Measurements from ENCODE around the gene CPLX3.

Gene CPLX3

DNA sequence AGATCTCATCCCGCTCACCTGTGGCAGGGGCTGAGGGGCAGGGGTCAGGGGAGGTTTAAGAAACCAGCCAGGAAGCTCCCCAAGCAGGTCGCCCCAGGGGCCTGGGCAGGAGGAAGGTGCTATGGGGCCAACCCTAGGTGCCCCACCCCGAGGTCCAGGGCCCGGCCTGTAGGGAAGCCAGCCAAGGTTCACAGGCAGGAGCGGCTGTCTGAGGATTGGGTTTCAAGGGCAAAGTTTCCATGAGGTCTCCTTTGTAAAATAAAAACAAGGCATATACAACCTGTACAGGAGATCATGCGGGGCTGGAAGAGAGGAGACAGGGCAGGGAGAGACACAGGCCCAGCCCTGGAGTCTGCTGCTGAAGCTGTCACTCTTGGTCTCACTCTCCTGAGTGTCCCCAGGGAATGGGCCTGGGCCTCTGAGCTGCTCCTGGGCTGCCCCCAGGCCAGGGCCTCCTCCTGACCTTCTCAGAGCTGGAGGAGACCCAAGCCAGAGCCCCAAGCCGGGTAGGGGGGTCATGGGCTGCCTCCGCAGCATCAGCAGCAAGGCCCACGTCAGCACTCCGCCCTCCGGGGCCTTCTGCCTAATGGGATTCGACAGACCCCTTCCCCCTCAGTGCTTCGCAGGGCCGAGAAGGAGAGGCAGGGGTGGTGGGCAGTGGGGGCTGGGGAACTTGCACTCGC is 5.5 kb downstream of the CPLX3 start:
- DNase-seq, result no peak

DNA sequence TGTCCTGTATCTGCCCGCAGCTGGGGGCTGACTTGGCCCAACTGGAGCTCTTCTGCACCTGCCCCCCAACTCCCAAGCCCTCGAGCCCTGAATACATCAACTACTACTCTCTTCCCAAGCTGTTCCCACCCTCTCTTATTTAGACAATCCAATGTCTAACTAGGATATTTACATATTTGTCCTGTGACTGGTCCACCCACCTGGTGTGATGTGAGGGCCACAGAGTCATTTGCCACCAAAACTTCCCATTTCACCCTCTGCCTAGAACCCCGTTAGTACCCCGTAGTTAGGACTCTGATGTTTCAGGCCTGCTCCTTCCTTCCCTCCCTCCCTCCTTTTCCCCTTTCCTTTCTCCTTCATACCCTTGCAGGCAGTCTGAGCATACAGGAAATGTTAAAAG is 6.4 kb downstream of the CPLX3 start:
- no peak for DNase-seq

DNA sequence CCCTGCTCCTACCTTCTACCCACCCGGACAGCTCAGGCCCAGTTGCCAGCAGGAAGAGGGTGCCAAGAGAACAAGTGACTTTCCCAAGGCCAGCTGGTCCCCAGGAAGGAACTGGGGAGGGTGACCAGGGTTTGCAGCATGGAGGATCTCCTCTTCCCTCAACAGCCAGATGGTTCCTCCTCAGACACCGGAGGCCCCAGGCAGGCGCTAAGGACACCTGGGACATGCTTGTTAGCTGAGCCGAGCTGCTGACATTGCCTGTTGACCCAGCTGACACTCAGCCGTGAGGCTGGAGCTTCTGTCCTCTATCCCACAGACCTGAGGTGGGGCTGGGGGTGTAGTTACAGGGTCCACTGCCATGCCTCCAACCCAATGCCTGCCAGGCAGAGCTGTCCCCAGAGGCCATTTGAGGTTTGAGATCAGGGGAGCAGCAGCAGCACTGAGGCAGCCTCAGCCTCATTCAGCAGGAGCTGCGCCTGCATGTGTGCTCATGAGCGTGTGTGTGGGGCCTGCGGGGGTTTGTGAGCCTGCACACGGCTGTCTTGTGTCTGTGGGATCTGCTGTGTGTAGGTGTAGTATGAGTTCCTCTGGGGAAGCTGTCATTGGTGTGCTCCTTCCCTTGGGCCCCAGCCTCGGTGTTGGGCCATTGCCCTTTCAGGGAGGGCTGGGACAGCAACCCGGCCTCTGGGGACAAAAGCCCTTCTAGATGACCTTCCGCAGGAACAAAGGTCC is 7.1 kb downstream of the CPLX3 start:
- DNase-seq, result no peak

GRCh38 chr15:74835312-74835823 is 8.9 kb downstream of the CPLX3 start:
- no peak for DNase-seq

GRCh38 chr15:74836846-74837245 is 10.4 kb downstream of the CPLX3 start:
- no peak for DNase-seq

DNA sequence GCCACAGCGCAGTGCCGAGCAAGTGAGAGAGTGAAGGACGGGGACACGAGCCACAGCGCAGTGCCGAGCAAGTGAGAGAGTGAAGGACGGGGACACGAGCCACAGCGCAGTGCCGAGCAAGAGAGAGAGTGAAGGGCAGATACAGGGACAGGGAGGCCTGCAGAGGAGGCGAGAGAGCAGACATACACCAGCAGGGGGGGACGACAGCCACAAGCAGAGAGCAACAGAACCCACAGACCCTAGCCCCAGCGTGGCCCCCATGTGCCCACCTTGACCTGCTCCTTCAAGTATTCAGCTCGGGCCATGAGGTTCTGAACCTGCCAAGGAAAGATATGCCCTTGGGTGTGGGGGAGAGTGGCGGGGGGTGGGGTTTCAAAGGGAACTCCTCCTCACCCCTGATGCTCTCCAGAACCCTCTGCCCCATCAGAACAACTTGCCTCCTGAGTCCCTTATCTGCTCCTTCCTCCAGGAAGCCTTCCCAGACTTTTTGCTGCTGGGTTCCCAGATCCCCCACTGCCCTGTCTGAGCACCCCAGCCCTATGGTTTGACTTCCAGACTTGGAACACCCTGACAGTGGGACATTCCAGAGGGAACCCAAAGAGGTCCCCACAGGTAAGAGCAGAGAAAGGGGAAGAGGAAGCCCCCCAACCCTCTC is 11.2 kb downstream of the CPLX3 start:
- DNase-seq, result no peak

DNA sequence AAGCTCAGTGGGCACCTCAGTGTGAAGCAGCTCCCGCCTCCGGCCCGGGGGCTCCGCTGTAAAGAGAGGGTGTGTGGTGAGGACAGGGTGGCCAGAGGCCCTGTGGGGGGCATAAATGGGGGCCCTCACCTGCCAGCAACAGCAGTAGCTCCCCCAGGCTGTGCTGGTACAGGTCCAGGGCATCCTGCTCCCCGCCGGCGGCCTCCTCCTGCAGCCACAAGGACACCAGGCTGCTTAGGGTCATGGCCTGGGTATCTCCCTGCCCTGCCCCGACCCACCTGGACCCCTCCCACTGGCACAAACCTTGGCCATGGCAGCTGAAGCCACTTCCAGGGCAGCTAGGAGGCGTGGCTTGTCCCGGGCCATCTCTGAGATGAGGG is 11.7 kb downstream of the CPLX3 start:
- no peak for DNase-seq

GRCh38 chr15:74838746-74839525 is 12.5 kb downstream of the CPLX3 start:
- no peak for DNase-seq

DNA sequence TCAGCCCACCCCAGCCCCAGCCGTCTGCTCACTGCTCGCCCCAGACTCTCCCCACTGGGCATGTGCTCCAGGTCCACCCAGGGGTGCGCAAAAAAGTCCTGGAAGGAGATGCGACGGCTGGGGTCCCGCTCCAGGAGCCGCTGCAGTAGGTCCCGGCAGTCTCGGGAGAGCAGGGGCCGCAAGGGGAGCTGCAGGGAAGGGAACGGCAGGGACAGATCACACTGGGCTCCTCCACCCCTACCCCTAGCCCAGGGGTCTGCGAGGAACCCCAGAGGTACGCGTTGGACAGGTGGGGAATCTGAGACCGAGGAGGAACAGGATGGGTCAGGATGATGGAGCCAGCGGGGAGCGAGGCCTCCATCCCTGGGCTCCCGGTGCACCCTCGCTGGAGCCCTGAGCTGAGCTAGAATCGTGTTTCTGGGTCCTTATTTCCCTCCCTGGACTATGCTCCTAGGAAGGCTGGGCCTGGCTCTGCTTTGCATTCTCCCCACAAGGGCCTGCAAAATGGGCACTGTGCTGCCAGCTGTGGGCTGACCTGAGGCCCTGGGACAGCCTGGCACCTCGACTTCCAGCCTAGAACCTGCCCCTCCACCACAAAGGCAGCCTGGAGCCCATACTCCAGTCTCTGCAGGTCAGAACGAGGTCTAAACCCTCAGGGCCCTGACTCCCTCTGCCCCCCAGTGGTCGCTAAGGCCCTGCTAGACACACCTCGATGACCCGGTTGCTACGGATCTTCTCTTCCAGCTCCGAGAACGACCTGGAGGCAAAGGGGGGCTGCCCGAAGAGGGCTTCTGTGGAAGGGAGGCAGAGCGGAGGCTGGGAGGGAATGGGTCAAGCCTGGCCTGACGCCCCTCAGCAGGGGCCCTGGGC is 13.3 kb downstream of the CPLX3 start:
- DNase-seq, result no peak

GRCh38 chr15:74840851-74841775 is 14.7 kb downstream of the CPLX3 start:
- DNase-seq, result no peak

GRCh38 chr15:74841891-74842373 is 15.5 kb downstream of the CPLX3 start:
- no peak for DNase-seq

DNA sequence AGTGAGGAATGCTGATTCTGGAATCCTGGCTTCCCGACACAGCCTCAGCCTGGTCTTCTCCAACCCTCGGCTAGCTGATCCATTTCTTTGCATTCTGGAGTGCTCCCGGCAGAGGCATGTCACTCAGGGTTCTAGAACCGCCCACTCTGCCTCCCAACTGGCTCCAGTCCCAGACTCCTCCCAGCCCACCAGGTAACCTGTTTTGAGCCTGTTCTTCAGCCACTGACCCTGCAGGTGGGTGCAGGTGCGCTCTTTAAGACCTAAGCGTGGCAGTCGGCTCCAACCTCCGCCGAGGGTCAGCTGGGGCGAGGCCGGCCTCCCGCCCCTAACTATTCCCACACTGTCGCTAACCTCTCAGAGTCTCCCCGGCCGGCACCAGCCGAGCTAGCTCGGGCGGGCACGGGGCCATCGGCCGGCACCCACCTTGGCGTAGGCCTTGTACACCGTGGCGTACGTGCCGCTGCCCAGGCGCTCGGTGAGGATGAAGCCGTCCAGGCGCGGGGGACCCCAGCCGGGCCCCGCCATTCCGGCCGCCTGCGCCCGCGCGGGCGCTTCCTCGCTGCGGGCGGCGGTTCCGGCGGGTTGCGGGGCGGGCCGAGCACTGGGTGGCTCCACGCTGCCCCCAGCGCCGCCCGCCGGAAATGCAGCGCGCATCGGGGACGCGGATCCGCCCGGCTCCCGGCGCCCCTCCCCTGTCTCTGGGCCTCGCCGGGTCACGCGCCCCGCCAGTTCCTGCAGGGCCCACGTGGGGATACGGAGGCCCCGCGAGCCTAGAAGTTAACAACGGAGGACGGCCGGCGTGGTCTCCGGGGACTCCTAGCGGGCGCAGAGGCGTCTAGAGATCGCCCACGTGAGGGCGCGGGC is 16.4 kb downstream of the CPLX3 start, which contains the start of gene ULK3:
TSS of gene ULK3 (minus strand) at position 576 of the 864 bp plus-strand sequence. CDS start at position 525, 51 bp downstream.
- DNase-seq, result peak; percentile 60

GRCh38 chr15:74843445-74843828 is 17.0 kb downstream of the CPLX3 start:
- DNase-seq, result no peak

DNA sequence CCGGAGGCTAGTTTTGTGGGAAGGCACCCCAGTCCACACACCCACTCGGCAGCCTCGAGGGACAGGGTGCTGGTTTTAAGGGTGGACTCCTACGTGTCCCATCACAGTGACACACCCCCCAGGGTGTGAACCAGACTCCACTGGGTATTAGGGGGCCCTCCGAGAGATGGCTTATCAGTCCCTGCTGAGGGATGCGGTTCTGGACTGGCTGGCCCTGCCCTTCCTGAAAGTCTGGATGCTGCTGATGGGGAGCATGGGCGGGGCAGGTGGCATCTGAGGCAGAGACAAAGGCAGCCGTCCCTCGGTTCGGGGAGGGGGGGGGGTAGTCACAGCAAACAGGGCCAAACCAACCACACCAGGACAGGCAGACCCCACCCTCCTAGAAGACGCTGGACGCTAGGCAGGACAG is 17.5 kb downstream of the CPLX3 start:
- DNase-seq, result no peak

DNA sequence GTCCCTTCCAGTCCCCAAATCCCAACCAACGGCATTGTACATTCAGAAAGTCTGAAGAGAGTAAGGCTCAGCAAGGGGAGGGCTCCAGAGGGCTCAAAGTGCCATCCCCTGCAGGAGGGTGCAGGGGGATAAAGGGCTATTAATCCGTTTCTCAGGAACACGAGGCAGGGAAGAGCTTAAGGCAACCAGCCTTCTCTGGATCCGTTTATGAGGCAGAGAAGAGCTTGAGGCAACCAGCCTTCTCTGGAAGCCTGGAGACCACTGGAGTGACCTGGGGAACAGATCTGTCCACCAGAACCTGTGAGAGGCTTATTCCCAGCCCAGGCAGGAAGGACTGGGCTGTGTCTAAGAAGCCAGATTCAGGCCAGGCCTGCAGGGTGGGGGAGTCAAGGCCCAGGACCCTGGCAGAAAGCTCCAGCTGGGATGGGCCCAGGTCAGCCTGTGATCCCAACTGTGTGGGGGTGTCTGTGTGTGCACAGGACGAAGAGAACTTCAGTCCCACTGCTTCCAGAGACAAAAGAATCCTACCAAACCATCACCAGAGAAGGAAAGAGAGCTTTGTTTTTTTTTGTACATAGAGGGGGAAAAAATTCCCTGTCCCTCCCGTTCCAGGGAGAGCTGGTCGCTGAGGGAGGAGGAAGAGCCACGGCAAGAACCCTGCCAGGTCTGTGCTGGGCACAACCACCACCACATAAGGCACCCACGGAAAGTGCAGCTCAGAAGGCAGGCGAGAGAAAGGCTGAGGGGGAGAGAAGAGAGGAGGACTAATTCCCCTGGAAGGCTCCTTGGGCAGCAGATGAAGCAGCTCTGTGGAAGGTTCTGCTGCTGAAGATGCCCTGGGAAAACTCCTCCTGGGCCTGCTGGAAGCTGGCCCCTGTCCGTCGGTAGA is 18.1 kb downstream of the CPLX3 start:
- no peak for DNase-seq

GRCh38 chr15:74845208-74845568 is 18.8 kb downstream of the CPLX3 start:
- DNase-seq, result no peak

GRCh38 chr15:74845581-74845980 is 19.2 kb downstream of the CPLX3 start:
- DNase-seq, result no peak

- no peak for DNase-seq
Observed at GRCh38 chr15:74847432-74847831, 21.0 kb downstream of the CPLX3 start.

- DNase-seq, result no peak
Observed at GRCh38 chr15:74850393-74850792, 24.0 kb downstream of the CPLX3 start.

Measured in NCI-H1417 treated with DMSO at 0.1 percent for 48 hours (cell line).